IMR-90 (cell line): ENCODE results near the gene L3MBTL4. TPM values are rescaled to one million over a fixed set of nuclear protein-coding genes. Genes with fewer than 3 reads are reported as not detected.

ENCODE experiments used
- ATAC-seq: fragments of 200-7000 bp; cut with Tn5 transposase; 2 replicates; pipeline ENCODE4 v1.9.1; 2020; ENCODE audit warnings: low read depth, mild to moderate bottlenecking, moderate library complexity
- BruUV-seq: library from RNA; stranded (reverse); fragments of 400-500 nt; replicated peaks from 2 replicates; lab custom pipeline; 2021; lab: Mats Ljungman, UMichigan
- CTCF ChIA-PET: fragments of 300-600 bp; formaldehyde crosslinking; extraction: SDS; loops from one replicate; lab custom pipeline; 2021; ENCODE audit warnings: antibody characterized with exemption; lab: Yijun Ruan, JAX
- POLR2A ChIA-PET: fragments of 300-600 bp; sonication (Branson Sonifier 250); formaldehyde crosslinking; loops from one replicate; lab custom pipeline; 2022; ENCODE audit warnings: antibody characterized with exemption; ENCODE audit not compliant: unreplicated experiment; lab: Charles Lee
- DNase-seq: peaks from one replicate; pipeline ENCODE4 v3.0.0; 2013
- H2AFZ ChIP-seq: replicated peaks from 2 replicates; pipeline ENCODE3; 2013; ENCODE audit warnings: low read length, mild to moderate bottlenecking; ENCODE audit not compliant: poor library complexity
- H2AK5ac ChIP-seq: 2 replicates; pipeline ENCODE4 v1.6.1; 2013; ENCODE audit warnings: low read depth, low read length, inconsistent platforms
- H2AK9ac ChIP-seq: replicated peaks from 2 replicates; pipeline ENCODE3; 2013; ENCODE audit warnings: mild to moderate bottlenecking, low read depth, low read length, moderate library complexity; ENCODE audit not compliant: poor library complexity
- H2BK120ac ChIP-seq: 2 replicates; pipeline ENCODE4 v1.6.1; 2013; ENCODE audit warnings: low read depth, low read length, inconsistent platforms
- H2BK15ac ChIP-seq: 3 replicates; pipeline ENCODE4 v1.6.1; 2013; ENCODE audit warnings: low read depth, low read length, inconsistent platforms
- H2BK20ac ChIP-seq: 2 replicates; pipeline ENCODE4 v1.6.1; 2013; ENCODE audit warnings: low read depth, mild to moderate bottlenecking, inconsistent platforms, low read length, moderate library complexity
- H2BK5ac ChIP-seq: 2 replicates; pipeline ENCODE4 v1.6.1; 2013; ENCODE audit warnings: mild to moderate bottlenecking, low read depth, low read length, inconsistent platforms; ENCODE audit not compliant: poor library complexity, severe bottlenecking
- H3K14ac ChIP-seq: replicated peaks from 2 replicates; pipeline ENCODE4 v1.6.1; 2013; ENCODE audit warnings: low read depth, low read length, inconsistent platforms
- H3K18ac ChIP-seq: 2 replicates; pipeline ENCODE4 v1.6.1; 2013; ENCODE audit warnings: low read depth, low read length, control low read depth
- H3K23ac ChIP-seq: 2 replicates; pipeline ENCODE4 v1.6.1; 2013; ENCODE audit warnings: low read depth, low read length, inconsistent platforms
- H3K27ac ChIP-seq: 2 replicates; pipeline ENCODE4 v1.5.1; 2013; ENCODE audit warnings: mild to moderate bottlenecking, control low read depth, low read length; ENCODE audit not compliant: insufficient read depth
- H3K27me3 ChIP-seq: 2 replicates; pipeline ENCODE4 v1.6.1; 2013; ENCODE audit warnings: low read length; ENCODE audit not compliant: control insufficient read depth, insufficient read depth
- H3K36me3 ChIP-seq: 2 replicates; pipeline ENCODE4 v1.6.1; 2013; ENCODE audit warnings: low read length, mixed read lengths; ENCODE audit not compliant: control insufficient read depth, insufficient read depth
- H3K4ac ChIP-seq: 2 replicates; pipeline ENCODE4 v1.6.1; 2013; ENCODE audit warnings: low read depth, low read length, inconsistent platforms
- H3K4me1 ChIP-seq: 2 replicates; pipeline ENCODE4 v1.6.1; 2013; ENCODE audit warnings: low read length, mixed read lengths; ENCODE audit not compliant: control insufficient read depth, insufficient read depth
- H3K4me2 ChIP-seq: 2 replicates; pipeline ENCODE4 v1.6.1; 2013; ENCODE audit warnings: low read depth, mild to moderate bottlenecking, control low read depth, low read length, moderate library complexity
- H3K4me3 ChIP-seq: 2 replicates; pipeline ENCODE4 v1.5.1; 2013; ENCODE audit warnings: low read depth, mild to moderate bottlenecking, control low read depth, low read length, moderate library complexity; ENCODE audit not compliant: insufficient read depth
- H3K56ac ChIP-seq: 2 replicates; pipeline ENCODE4 v1.6.1; 2013; ENCODE audit warnings: low read length, inconsistent platforms; ENCODE audit not compliant: insufficient read depth; ENCODE audit errors: extremely low read depth
- H3K79me1 ChIP-seq, 2 experiments: 2 replicates each; pipeline ENCODE4 v1.6.1; 2013; ENCODE audit warnings: low read length in 2 of 2, inconsistent platforms in 1 of 2, low read depth in 1 of 2
- H3K9ac ChIP-seq: 2 replicates; pipeline ENCODE4 v1.6.1; 2013; ENCODE audit warnings: low read depth, low read length, control low read depth
- H3K9me1 ChIP-seq: 2 replicates; pipeline ENCODE4 v1.6.1; 2013; ENCODE audit warnings: low read length, inconsistent platforms; ENCODE audit not compliant: insufficient read depth
- H3K9me3 ChIP-seq: 2 replicates; pipeline ENCODE4 v1.6.1; 2013; ENCODE audit warnings: low read length; ENCODE audit not compliant: control insufficient read depth, insufficient read depth
- H4K20me1 ChIP-seq: 2 replicates; pipeline ENCODE4 v1.6.1; 2013; ENCODE audit warnings: low read length, inconsistent platforms; ENCODE audit not compliant: insufficient read depth
- H4K5ac ChIP-seq: 2 replicates; pipeline ENCODE4 v1.6.1; 2013; ENCODE audit warnings: mild to moderate bottlenecking, low read depth, low read length, control low read depth
- H4K8ac ChIP-seq, 2 experiments: 2 replicates each; pipeline ENCODE4 v1.6.1; 2013; ENCODE audit warnings: low read depth in 2 of 2, low read length in 2 of 2, control low read depth in 1 of 2, inconsistent platforms in 1 of 2
- H4K91ac ChIP-seq: 2 replicates; pipeline ENCODE4 v1.6.1; 2013; ENCODE audit warnings: low read depth, low read length, inconsistent platforms; ENCODE audit not compliant: insufficient read depth
- BHLHE40 ChIP-seq: fragments of 150-350 bp; IDR thresholded peaks from 2 replicates; pipeline ENCODE4 v1.6.1; 2016; ENCODE audit warnings: mild to moderate bottlenecking, low read depth, low read length
- CEBPB ChIP-seq: IDR thresholded peaks from 2 replicates; pipeline ENCODE4 v1.6.1; 2012; ENCODE audit warnings: low read depth, low read length, improper control_type of control experiment
- CHD1 ChIP-seq: IDR thresholded peaks from 2 replicates; pipeline ENCODE4 v1.6.1; 2012; ENCODE audit warnings: low read depth, low read length, improper control_type of control experiment
- CTCF ChIP-seq: conservative IDR thresholded peaks from 2 replicates; pipeline ENCODE4 v1.5.1; 2012; ENCODE audit warnings: mild to moderate bottlenecking, low read depth, low read length, improper control_type of control experiment
- ELK1 ChIP-seq: fragments of 150-350 bp; IDR thresholded peaks from 2 replicates; pipeline ENCODE4 v1.6.1; 2016; ENCODE audit warnings: low read depth, mild to moderate bottlenecking, low read length, moderate library complexity, borderline replicate concordance
- FOS ChIP-seq: fragments of 150-350 bp; IDR thresholded peaks from 2 replicates; pipeline ENCODE4 v1.6.1; 2016; ENCODE audit warnings: low read depth, low read length
- MAFK ChIP-seq: IDR thresholded peaks from 2 replicates; pipeline ENCODE4 v1.6.1; 2012; ENCODE audit warnings: low read depth, low read length, improper control_type of control experiment
- MAZ ChIP-seq: IDR thresholded peaks from 2 replicates; pipeline ENCODE4 v1.6.1; 2012; ENCODE audit warnings: low read depth, mild to moderate bottlenecking, low read length, improper control_type of control experiment, moderate library complexity, borderline replicate concordance
- MXI1 ChIP-seq: IDR thresholded peaks from 2 replicates; pipeline ENCODE4 v1.6.1; 2012; ENCODE audit warnings: low read depth, mild to moderate bottlenecking, low read length, moderate library complexity, borderline replicate concordance
- NFE2L2 ChIP-seq: fragments of 150-350 bp; IDR thresholded peaks from 2 replicates; pipeline ENCODE4 v1.6.1; 2016; ENCODE audit warnings: low read depth, mild to moderate bottlenecking, low read length
- POLR2A ChIP-seq: IDR thresholded peaks from 2 replicates; pipeline ENCODE4 v1.6.1; 2012; ENCODE audit warnings: mild to moderate bottlenecking, low read depth, low read length
- RAD21 ChIP-seq: IDR thresholded peaks from 2 replicates; pipeline ENCODE4 v1.6.1; 2012; ENCODE audit warnings: low read length, improper control_type of control experiment
- RCOR1 ChIP-seq: IDR thresholded peaks from 2 replicates; pipeline ENCODE4 v1.6.1; 2012; ENCODE audit warnings: mild to moderate bottlenecking, low read length, improper control_type of control experiment; ENCODE audit not compliant: insufficient replicate concordance
- RFX5 ChIP-seq: IDR thresholded peaks from 2 replicates; pipeline ENCODE4 v1.8.0; 2012; ENCODE audit warnings: low read depth, mild to moderate bottlenecking, low read length, moderate library complexity
- SMC3 ChIP-seq: fragments of 150-350 bp; IDR thresholded peaks from 2 replicates; pipeline ENCODE4 v1.6.1; 2016; ENCODE audit warnings: low read depth, mild to moderate bottlenecking, antibody characterized with exemption, low read length, moderate library complexity
- USF2 ChIP-seq: fragments of 150-350 bp; IDR thresholded peaks from 2 replicates; pipeline ENCODE4 v1.6.1; 2017; ENCODE audit warnings: mild to moderate bottlenecking, antibody characterized with exemption, low read length, low read depth
- WGBS, 2 experiments: methylation state at CpG; one replicate each; pipeline versions ENCODE4 v1.1.5 to v1.1.7; 2013; ENCODE audit warnings: missing lambda C conversion rate in 2 of 2; ENCODE audit not compliant: insufficient read length in 1 of 2; ENCODE audit errors: extremely low coverage in 2 of 2; 5-methylcytosine and 5-hydroxymethylcytosine counted together
- dilution Hi-C: fragments of 300-500 bp; cut with HindIII; formaldehyde crosslinking; loops from one replicate; pipeline ENCODE4 v1.14.3; 2018; ENCODE audit warnings: low sequenced_read_pairs; ENCODE audit not compliant: unreplicated experiment
- in situ Hi-C: fragments of 300-500 bp; cut with MboI; formaldehyde crosslinking; loops from 3 replicates; pipeline ENCODE4 v1.14.3; 2019; ENCODE audit warnings: low sequenced_read_pairs, inconsistent platforms, mixed read lengths
- intact Hi-C: fragments of 100-400 bp; cut with micrococcal nuclease; formaldehyde crosslinking; loops from 2 replicates; pipeline ENCODE4 v1.10.0; 2022
- polyA plus RNA-seq, 3 experiments: library from polyadenylated mRNA; depleted of rRNA; stranded (reverse); fragments of >200 nt; gene quantifications; 2 replicates each; pipeline ENCODE4 v1.2.3, GENCODE V29; 2012; ENCODE audit warnings: low replicate concordance in 1 of 3
- total RNA-seq: library from RNA; depleted of rRNA; stranded (reverse); fragments of >200 nt; gene quantifications from 2 replicates; pipeline ENCODE4 v1.2.3, GENCODE V29; 2012

L3MBTL4 gene
- total and polyA plus RNA-seq, 2 of the 4 experiments (the other 2 are of a cell fraction) = under 0.01 to 0.02 TPM

- no peak overlapping the region for H2BK15ac ChIP-seq
Measured at GRCh38 chr18:6444466-6445228, 29.9 kb upstream of the L3MBTL4 start.

More at GRCh38 chr18:6444466-6445228, 29.9 kb upstream of the L3MBTL4 start:
- Histone ChIP-seq H3K56ac (no peak overlapping the region), H3K4me1 (no peaks in the 10 kb centered on the region), H3K79me1 (no peaks in the 10 kb centered on the region), H3K4ac (no peak overlapping the region), H2BK5ac (no peak overlapping the region), H3K27me3 (no peaks in the 10 kb centered on the region; the same call in 1 of the 2 replicates), H3K36me3 (no peaks in the 10 kb centered on the region), H3K4me2 (no peak overlapping the region), H4K20me1 (no peaks in the 10 kb centered on the region), H4K5ac (no peak overlapping the region), H4K8ac (no peak overlapping the region), H2BK120ac (no peak overlapping the region), H3K18ac (no peak overlapping the region), H4K91ac (no peak overlapping the region), H3K4me3 (no peak overlapping the region), H2AK9ac (no peak overlapping the region), H3K9me3 (no peaks in the 10 kb centered on the region), H2BK20ac (no peak overlapping the region), H3K23ac (no peak overlapping the region), H2AK5ac (no peak overlapping the region), H3K9ac (no peak overlapping the region), H3K14ac (no peak overlapping the region), H3K9me1 (no peaks in the 10 kb centered on the region), H3K27ac (no peak overlapping the region), H2AFZ (no peak overlapping the region)
- no CpG with 5 or more reads among the region's 2 CpGs for WGBS, 2 experiments
- intact Hi-C loops (loop anchor here (5.0 kb wide), 1 partner anchor 107 kb away; no protein-coding TSS in a partner anchor), in situ Hi-C loops (no loop called here), dilution Hi-C loops (no loop called here)
- BruUV-seq = no TSS peak
- CTCF ChIA-PET = no interaction called here
- ATAC-seq (no peak), DNase-seq (no peak)
- TF ChIP-seq RAD21 (no peak), MAZ (no peak), USF2 (no peak), RFX5 (no peak), ELK1 (no peak), MAFK (no peak), MXI1 (no peak), FOS (no peak), SMC3 (no peak), BHLHE40 (no peak), CHD1 (no peak), NFE2L2 (no peak), CEBPB (no peak), RCOR1 (no peak), POLR2A (no peak), CTCF (no peak)
- POLR2A ChIA-PET = no interaction called here
